ENCODE results near the gene PIP5K1B.

The PIP5K1B gene

GRCh38 chr9:68683433-68683832 lies 21.6 kb upstream of the PIP5K1B start:
- TF ChIP-seq ZFX (IDR thresholded peaks at IDR 0.05) (no peak), CTCF (conservative IDR thresholded peaks at IDR 0.05) (no peak)
- no peak overlapping the region for H3K27ac ChIP-seq

DNA sequence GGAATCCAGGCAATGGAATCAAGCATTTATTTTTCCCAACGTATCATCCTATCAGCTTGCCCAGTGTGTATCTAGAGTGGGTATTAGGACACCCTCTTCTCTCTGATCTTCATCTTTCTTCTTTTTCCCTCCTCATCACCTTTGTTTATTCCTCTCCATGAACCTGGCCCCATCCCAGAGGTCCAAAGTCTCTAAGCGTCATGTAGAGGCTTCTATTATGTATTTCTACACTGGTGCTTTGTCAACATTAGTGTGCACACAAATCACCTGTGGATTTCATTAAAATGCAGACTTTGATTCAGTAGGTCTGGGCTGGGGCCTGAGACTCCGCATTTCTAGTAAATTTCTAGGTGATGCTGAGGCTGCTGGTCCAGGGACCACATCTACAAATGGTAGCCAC lies 19.8 kb upstream of the PIP5K1B start:
- TF ChIP-seq ZFX (IDR thresholded peaks at IDR 0.05), result no peak
- no peak for TF ChIP-seq CTCF (conservative IDR thresholded peaks at IDR 0.05)
- no peak overlapping the region for H3K27ac ChIP-seq

DNA sequence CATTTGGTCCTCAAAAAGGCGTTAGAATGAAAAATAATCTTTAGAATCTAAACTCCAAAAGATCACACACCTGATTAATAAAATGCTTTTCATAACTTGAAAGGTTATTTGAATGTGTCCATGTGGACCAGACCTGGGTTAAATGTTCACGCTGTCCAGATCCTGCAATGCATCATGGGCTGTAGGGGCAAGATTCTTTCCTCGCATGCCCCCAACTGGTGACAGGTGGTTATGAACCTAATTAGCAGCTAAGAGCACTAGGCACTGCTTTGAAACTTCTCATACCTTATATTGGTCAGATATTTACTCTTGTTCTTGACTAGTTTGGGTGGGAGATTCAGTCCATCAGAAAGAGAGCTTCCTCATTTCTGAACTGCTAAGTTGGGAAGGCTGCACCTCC lies 19.3 kb upstream of the PIP5K1B start:
- no peak overlapping the region for H3K27ac ChIP-seq
- TF ChIP-seq ZFX (IDR thresholded peaks at IDR 0.05) (no peak), CTCF (conservative IDR thresholded peaks at IDR 0.05) (peak; percentile 75)

- TF ChIP-seq CTCF (conservative IDR thresholded peaks at IDR 0.05) (no peak), ZFX (IDR thresholded peaks at IDR 0.05) (no peak)
- H3K27ac ChIP-seq, result no peak overlapping the region
Measured at GRCh38 chr9:68690088-68690487, 15.0 kb upstream of the PIP5K1B start.

- no peak overlapping the region for H3K27ac ChIP-seq
- TF ChIP-seq ZFX (IDR thresholded peaks at IDR 0.05), result no peak
- no peak for TF ChIP-seq CTCF (conservative IDR thresholded peaks at IDR 0.05)
Measured at GRCh38 chr9:68692519-68692918, 12.5 kb upstream of the PIP5K1B start.

DNA sequence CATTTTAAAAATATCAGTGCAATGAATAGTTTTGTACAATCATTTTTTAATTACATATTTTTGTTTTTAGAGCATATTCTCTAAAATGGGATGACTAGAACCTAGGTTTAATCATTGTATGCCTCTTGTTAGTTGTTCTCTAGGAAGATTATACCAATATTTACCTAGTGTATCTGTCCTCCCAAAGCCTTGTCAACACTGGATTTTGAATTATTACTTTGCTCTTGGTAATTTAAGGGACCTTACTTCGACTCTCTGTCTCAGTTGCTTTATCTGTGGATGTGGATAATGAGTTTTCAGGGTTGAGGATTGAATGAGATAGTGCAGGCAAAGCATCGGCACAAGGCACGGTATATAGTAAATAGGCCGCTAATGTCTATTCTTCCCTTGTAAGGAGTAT lies 10.9 kb upstream of the PIP5K1B start:
- TF ChIP-seq ZFX (IDR thresholded peaks at IDR 0.05), result no peak
- no peak for TF ChIP-seq CTCF (conservative IDR thresholded peaks at IDR 0.05)
- no peak overlapping the region for H3K27ac ChIP-seq

DNA sequence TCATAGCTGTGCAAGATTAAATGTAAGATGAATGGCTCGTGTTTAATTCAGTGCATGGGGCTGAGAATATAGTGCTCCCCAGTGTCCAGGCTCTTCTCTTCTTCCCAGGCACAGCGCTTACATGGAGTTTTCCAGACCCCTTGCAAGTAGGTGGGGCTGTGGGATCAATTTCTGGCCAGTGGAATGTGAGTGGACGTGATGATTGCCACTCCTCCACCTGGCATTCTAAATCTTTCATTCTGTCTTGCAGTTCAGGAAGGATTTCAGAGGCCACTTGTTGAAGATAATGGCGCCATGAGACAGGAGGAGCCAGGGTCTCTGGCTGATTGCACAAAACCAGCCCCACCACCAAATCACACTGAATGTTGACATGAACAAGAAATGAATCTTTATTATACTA lies 7.2 kb upstream of the PIP5K1B start:
- H3K27ac ChIP-seq, result no peak overlapping the region
- TF ChIP-seq CTCF (conservative IDR thresholded peaks at IDR 0.05) (no peak), ZFX (IDR thresholded peaks at IDR 0.05) (no peak)

Data from C4-2B (cell line).